ENCODE data around the gene ZBTB21. TPM values are rescaled to one million over a fixed set of nuclear protein-coding genes. Genes with fewer than 3 reads are reported as not detected.

Gene ZBTB21
- total and polyA plus RNA-seq, 12 donors, result 6.8 to 39.1 (median 12.4) TPM

GRCh38 chr21:41956926-41957729 lies 53.0 kb downstream of the ZBTB21 start:
- no peak overlapping the region for H3K4me3 ChIP-seq
- H3K27ac ChIP-seq, result peak overlapping the region; percentile 6 to 92 (median 83)
- peaks cover 35 to 37% of the 10 kb centered on the region in 2 donors for H3K4me1 ChIP-seq (replicated peaks in 1 of 2)
- 40 to 54% (median 51%) methylated on average over 9 of the region's 9 CpGs for WGBS, 4 donors
- no peaks in the 10 kb centered on the region for H3K9me3 ChIP-seq (replicated peaks in 1 of 3)
- TF ChIP-seq CTCF (IDR thresholded peaks at IDR 0.05), result peak in 2 of 6 experiments; percentile 6 to 34
- peak in 1 of 2 donors; percentile 54 for TF ChIP-seq POLR2A (IDR thresholded peaks at IDR 0.05)
- peak in 6 of 7 donors; percentile 54 to 81 (median 72) for DNase-seq
- no peaks in the 10 kb centered on the region for H3K36me3 ChIP-seq (replicated peaks in 1 of 2)
- intact Hi-C loops (cut with DNase I), result loop anchor here (5.0 to 10.0 kb wide), 2 partner anchors 45 to 48 kb away; no protein-coding TSS in a partner anchor
- no peaks in the 10 kb centered on the region for H3K27me3 ChIP-seq

- no peaks in the 10 kb centered on the region for H3K27me3 ChIP-seq
- peak overlapping the region in 2 of 5 donors; percentile 9 to 41 for H3K27ac ChIP-seq
- H3K4me1 ChIP-seq (replicated peaks in 1 of 2), result peaks cover 51 to 53% of the 10 kb centered on the region in 2 donors
- TF ChIP-seq CTCF (IDR thresholded peaks at IDR 0.05), result no peak
- TF ChIP-seq POLR2A (IDR thresholded peaks at IDR 0.05), result no peak
- no peaks in the 10 kb centered on the region for H3K9me3 ChIP-seq (replicated peaks in 1 of 3)
- no peaks in the 10 kb centered on the region for H3K36me3 ChIP-seq (replicated peaks in 1 of 2)
- DNase-seq, result no peak
- 91 to 94% (median 93%) methylated on average over 10 of the region's 10 CpGs for WGBS, 4 donors
- no peak overlapping the region for H3K4me3 ChIP-seq
- intact Hi-C loops (cut with DNase I), result loop anchor here (5.0 to 10.0 kb wide), 2 partner anchors 47 to 49 kb away; no protein-coding TSS in a partner anchor
Observed at GRCh38 chr21:41955516-41955915, 54.6 kb downstream of the ZBTB21 start.

GRCh38 chr21:41954654-41955499 lies 55.3 kb downstream of the ZBTB21 start:
- TF ChIP-seq CTCF (IDR thresholded peaks at IDR 0.05) (no peak), POLR2A (IDR thresholded peaks at IDR 0.05) (no peak)
- Histone ChIP-seq H3K9me3 (replicated peaks in 1 of 3) (no peaks in the 10 kb centered on the region), H3K36me3 (replicated peaks in 1 of 2) (peaks cover 0 to 3% of the 10 kb centered on the region in 2 donors), H3K4me1 (replicated peaks in 1 of 2) (peaks cover 57 to 60% of the 10 kb centered on the region in 2 donors), H3K4me3 (no peak overlapping the region), H3K27me3 (no peaks in the 10 kb centered on the region), H3K27ac (peak overlapping the region in 3 of 5 donors; percentile 41 to 97 (median 66))
- intact Hi-C loops (cut with DNase I), result loop anchor here (5.0 to 10.0 kb wide), 2 partner anchors 47 to 50 kb away; no protein-coding TSS in a partner anchor
- 91 to 98% (median 94%) methylated on average over 20 of the region's 20 CpGs for WGBS, 4 donors
- peak in 1 of 7 donors; percentile 30 for DNase-seq

Measured in adrenal gland (tissue), 12 donors.